Measurements from ENCODE around the gene VSIR.
A peak's percentile ranks its signal among the peaks of the same experiment; 100 is the strongest.

VSIR gene

GRCh38 chr10:71782221-71782916 lies 9.0 kb upstream of the VSIR start:
- DNase-seq (ENCODE audit: low spot score), result no peak

- DNase-seq (ENCODE audit: low spot score), result no peak
Measured at GRCh38 chr10:71780719-71781118, 7.4 kb upstream of the VSIR start.

- DNase-seq (ENCODE audit: low spot score), result no peak
Measured at GRCh38 chr10:71780156-71780555, 6.8 kb upstream of the VSIR start.

- no peak for DNase-seq (ENCODE audit: low spot score)
Measured at GRCh38 chr10:71779641-71780040, 6.3 kb upstream of the VSIR start.

GRCh38 chr10:71778071-71778825 lies 4.9 kb upstream of the VSIR start:
- no peak for DNase-seq (ENCODE audit: low spot score)

DNA sequence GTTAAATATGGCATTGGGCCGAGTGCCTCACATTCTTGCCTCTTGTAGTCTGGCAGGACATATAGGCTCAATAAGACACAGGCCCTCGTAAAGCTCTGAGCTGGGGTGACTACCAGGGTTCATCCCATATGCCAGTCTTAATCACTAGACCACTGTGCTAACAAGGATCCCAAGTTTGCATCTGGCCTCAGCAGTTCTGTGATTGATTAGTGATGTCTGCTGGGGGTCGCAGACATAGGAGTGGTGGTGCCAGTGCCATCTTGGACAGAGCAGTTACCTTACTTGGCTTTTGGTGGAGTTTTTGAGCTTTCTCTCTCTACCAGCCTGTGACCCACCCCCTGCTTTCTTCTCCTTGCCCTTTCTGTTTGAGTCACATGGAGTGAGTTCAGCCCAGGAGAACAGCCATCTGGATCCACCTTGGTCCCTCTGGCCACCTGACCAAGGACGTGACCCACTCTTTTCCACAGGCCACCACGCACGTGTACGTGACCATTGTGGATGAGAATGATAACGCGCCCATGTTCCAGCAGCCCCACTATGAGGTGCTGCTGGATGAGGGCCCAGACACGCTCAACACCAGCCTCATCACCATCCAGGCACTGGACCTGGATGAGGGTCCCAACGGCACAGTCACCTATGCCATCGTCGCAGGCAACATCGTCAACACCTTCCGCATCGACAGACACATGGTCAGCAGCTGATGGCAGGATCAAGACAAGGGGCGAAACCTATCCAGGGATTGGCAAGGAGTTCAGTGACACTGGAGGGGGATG lies 4.1 kb upstream of the VSIR start:
- no peak for DNase-seq (ENCODE audit: low spot score)

DNA sequence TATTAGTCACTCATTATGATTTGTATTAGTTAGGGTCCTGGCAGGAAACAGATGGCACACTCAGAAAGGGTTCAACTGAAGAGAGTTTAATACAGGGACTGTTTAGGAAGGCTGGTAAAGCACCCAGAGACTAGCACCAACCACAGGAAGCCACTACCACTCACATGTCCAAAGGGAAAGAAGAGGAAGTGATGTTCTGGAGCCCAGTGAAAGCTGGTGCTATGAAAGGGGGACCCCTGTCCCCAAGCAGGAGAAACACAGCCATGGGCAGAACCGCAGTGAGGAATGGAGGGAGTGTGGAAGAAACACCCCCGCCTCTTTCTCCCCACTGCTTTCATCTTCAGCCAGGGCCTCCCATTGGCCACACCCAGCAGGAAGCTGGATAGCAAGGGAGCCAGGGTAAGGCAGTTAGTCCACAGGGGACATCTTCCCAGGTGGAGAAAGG lies 3.2 kb upstream of the VSIR start:
- DNase-seq (ENCODE audit: low spot score), result no peak

GRCh38 chr10:71774916-71775702 lies 1.8 kb upstream of the VSIR start:
- DNase-seq (ENCODE audit: low spot score), result no peak

- no peak for DNase-seq (ENCODE audit: low spot score)
Measured at GRCh38 chr10:71772832-71773220, 494 bp downstream of the VSIR start.

DNA sequence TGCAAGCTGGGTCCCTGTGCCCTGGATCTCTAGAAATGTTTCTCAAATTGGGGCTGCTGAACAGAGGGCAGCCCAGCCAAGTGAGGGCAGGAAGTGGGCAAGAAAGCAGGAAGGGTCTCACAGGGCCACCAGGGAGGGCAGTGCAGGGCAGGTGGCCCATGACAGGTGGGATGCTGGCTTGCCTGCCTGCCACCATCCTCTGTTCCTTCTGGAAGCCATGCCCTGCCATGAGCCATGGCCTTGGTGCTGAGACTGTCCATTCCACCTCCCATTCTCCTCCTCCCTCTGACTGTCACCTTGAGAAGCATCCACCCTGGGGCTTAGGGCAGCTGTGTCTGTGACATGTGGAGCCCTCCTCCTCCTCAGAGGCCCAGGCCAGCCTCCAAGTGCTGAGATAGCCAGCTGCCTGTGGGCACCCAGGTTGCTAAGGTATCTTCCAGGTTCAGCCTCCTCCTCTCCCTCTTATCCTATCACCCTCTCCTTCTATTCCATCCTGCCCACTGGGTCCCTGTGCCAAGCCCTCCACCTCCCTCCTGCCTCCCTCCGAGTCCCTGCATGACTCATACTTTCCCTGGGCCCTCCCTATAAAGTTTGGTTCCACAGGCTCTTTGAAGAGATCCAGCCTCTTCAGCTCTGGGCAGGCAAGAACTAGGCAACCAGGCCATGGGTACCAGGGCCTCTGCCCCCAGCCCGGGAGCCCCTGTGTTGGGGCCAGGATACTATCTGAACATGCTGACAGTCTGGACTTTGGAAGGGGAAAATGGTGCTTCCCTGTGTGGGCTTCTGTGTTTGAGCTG lies 1.3 kb downstream of the VSIR start:
- no peak for DNase-seq (ENCODE audit: low spot score)

GRCh38 chr10:71771204-71771603 lies 2.1 kb downstream of the VSIR start:
- no peak for DNase-seq (ENCODE audit: low spot score)

GRCh38 chr10:71770789-71771188 lies 2.5 kb downstream of the VSIR start:
- DNase-seq (ENCODE audit: low spot score), result no peak

GRCh38 chr10:71770255-71770654 lies 3.1 kb downstream of the VSIR start:
- DNase-seq (ENCODE audit: low spot score), result no peak

GRCh38 chr10:71769279-71769823 lies 4.0 kb downstream of the VSIR start:
- DNase-seq (ENCODE audit: low spot score), result peak; percentile 70

DNA sequence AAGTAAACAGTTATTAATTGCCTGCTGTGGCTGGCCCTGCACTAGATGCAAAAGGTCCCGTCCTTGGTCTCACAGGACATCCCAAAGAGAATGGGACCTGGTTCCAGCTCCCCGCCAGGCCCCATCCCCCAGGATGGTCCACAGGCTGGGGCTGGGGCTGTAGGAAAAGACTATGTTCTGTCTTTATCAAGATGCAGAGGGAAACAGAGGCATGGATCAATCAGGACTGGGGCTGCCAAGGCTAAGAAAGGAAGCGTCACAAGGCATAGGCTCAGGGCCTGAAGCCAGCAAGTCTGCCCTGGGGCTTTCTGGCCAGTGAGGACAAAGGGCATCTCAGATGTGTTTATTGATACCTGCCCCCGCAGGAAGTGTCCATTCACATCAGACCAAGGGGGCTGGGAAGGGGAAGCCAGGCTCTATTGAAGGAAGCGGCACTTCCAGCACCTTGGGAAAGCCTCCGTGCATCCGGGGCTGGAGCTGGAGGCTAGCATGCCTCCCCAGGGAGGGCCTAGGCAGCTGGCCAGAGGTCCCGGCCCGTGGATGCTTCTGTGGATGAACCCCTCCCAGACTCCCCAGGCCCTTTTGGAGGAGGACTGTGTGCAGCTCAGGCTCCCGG lies 5.8 kb downstream of the VSIR start:
- DNase-seq (ENCODE audit: low spot score), result peak; percentile 60

GRCh38 chr10:71766717-71767419 lies 6.5 kb downstream of the VSIR start:
- peak; percentile 85 for DNase-seq (ENCODE audit: low spot score)

DNA sequence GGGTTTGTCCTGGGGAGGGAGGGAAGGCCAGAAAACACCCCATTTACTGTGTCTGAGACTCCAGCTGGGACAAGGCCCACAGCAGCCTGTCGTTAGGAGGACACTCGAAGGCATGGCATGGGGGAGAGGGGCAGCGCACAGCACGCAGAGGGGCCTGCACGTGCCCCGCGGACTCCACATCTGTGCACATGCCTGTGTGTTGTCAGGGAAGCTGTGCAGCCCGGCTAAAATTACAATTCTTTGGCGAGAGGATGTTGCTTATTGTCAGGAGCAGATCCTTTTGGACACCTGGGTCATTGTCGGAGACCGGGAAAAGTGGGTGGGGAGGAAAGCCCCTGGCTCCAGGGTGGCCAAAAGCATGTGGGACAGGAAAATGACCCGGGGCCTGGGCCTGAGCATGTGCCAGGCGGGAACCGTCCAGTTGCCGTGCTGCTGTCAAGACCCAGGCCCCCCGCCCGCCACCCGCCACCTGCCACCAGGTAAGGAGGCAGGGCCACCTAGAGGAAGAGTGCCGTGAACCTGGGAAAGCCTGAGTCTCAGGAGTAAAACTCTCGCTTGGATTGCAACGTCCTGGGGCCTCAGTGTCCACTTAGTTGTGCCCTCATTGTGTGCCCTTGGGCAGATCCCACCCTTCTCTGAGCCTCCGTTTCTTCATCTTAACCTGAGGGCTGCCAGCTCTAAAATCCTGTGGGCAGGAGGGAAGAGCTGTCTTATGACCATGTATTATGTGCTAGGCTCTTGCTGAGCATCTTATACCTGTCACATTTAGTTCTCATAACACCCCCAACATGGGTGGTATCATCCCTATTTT lies 7.2 kb downstream of the VSIR start:
- no peak for DNase-seq (ENCODE audit: low spot score)

- no peak for DNase-seq (ENCODE audit: low spot score)
Measured at GRCh38 chr10:71765176-71765904, 8.0 kb downstream of the VSIR start.
